T-helper 2 cell (primary cell): ENCODE data around the gene PLCB1.
"Not testable (repeated sequence)": the region's sequence is repeated elsewhere in the genome, so short reads cannot be mapped to it uniquely, and the experiment has no call there.

ENCODE experiments used
- DNase-seq, 5 experiments: peaks; one replicate each; pipeline versions ENCODE4 v3.0.0 to v3.0.0-alpha.2; 2012 to 2022

The PLCB1 gene

DNA sequence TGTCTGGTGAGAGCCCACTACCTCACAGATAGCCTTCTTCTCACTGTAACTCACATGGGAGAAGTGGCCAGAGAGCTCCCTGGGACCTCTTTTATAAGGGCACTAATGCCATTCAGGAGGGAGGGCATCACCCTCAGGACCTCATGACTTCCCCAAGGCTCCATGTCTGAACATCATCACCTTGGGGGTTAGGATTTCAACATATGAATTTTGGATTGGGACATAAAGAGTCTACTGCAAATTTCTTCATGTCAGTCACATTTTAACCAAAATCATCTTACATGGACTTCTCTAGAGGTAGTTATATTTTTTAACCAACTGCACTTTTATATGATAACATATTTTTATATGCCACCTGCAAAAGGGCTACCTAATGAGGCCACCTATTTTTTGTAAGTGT lies 324.7 kb downstream of the PLCB1 start:
- DNase-seq: no peak

DNA sequence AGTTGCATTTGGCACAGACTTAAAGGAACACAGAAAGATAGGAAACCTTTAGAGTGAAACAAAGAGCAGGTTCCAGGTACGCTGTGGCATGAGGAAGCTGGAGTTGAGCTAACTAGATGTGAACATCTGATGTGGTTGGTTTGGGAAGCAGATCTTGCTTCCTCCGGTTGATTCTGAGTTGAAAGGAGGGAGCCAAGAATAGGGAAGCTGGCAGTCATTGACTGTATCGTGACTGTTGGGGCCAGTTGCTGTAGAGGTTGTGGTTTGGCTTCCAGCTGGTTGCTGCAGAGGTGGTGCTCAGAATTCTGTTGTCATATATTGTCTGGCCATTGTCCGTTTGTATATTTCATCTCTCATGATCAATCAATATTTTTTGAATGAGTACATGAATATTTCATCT lies 325.9 kb downstream of the PLCB1 start:
- no peak for DNase-seq

GRCh38 chr20:8461186-8461585 lies 329.1 kb downstream of the PLCB1 start:
- DNase-seq: no peak

GRCh38 chr20:8464368-8464767 lies 332.3 kb downstream of the PLCB1 start:
- peak in 1 of 5 experiments; percentile 2 for DNase-seq

GRCh38 chr20:8466781-8467180 lies 334.7 kb downstream of the PLCB1 start:
- DNase-seq: not testable (repeated sequence)

DNA sequence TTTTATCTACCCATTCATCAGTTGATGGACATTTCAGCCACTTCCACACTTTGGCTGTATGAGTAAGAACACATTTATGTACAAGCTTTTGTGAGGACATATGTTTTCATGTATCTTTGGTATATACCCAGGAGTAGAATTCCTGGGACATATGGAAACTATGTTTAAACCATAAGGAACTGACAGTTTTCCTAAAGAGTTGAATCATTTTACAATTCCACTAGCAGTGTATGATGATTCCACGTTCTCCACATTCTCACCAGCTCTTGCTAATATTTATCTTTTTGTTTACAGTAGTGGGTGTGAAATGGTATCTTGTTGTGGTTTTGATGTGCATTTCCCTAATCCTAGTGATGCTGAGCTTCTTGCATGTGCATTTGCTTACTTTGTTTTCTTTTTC lies 338.1 kb downstream of the PLCB1 start:
- no peak for DNase-seq

DNA sequence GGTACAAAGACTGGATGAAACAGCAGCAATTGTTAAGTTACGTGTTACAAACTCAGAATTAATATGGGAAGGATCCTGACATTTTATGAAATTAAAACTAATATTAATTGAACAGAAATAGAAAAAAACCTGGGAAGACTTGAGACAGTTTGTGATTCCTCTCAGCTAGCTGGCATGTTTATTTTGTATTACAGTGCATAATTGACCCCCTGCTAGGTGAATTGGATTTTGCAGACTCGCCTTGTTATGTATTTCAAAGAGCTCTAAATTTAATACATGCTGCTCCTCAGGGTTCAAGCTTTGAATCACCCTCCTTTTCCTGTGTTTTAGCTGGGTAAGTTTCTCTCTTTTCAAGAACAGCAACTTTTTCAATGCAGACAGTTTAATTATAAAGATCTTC lies 339.4 kb downstream of the PLCB1 start:
- DNase-seq: no peak

DNA sequence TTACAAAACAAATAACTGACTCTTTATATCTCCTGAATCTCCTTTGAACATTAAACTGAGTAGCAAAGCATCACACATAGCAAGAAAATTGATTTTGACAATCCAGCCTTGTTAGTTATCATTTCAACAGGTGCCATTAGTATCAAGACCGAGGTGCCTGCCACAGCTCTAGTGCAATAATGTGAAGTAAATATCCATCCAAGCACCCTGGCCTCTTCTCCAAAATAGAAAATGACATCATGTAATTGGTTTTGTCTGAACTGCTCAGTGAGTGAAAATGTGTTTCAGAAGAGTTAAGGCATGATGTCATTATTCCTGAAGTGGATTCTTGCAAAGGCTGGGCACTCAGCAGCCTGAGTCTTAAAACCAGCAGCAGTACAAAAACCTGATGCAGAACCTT lies 341.4 kb downstream of the PLCB1 start:
- no peak for DNase-seq

DNA sequence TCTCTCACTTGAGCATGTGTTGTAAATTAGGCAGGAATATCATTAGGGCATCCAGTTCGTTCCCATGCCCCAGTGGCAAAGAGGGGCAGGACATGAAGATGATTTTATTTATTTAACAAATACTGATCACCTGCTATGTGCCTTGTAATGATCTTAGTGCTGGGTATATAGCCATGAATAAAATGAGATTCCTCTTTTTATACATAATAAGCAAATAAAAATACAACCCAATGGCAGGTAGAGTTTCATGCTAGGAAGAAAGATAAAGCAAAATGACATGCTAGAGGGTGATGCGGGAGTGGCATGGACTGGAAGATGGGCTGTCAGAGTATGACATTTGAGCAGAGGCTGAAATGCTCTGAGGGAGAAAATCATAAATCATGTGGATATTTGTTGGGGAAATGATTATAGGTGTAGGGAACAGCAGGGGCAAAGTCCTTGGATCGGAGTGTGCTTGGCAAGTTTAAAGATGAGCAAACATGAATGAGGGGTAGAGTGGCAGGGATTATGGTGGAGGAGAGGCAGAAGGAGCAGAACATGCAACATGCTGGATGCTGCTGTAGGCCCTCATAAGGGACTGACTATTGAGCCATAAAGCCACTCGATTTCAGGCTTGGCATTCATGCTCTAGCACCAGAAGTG lies 342.1 kb downstream of the PLCB1 start:
- no peak for DNase-seq

GRCh38 chr20:8476021-8476420 lies 344.0 kb downstream of the PLCB1 start:
- no peak for DNase-seq

DNA sequence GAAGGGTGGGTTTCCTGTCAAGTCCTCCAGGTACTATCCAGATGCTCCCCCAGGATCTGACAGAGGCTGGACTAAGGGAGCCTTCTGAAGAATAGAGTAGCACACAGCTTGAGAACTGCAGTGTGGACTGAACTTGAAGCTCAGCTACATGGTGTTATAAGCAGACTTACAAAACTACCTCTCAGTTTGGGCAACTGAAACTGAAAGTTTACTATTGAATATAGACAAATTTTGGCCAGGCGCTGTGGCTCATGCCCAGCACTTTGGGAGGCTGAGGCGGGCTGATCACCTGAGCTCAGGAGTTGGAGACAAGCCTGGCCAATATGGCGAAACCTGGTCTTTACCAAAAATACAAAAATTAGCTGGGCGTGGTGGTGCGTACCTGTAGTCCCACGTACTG lies 348.5 kb downstream of the PLCB1 start:
- DNase-seq: no peak

- DNase-seq: no peak
These were observed 355.6 kb downstream of the PLCB1 start for GRCh38 chr20:8487696-8488095.

- DNase-seq: no peak
These were observed 357.2 kb downstream of the PLCB1 start for GRCh38 chr20:8489094-8489883.

DNA sequence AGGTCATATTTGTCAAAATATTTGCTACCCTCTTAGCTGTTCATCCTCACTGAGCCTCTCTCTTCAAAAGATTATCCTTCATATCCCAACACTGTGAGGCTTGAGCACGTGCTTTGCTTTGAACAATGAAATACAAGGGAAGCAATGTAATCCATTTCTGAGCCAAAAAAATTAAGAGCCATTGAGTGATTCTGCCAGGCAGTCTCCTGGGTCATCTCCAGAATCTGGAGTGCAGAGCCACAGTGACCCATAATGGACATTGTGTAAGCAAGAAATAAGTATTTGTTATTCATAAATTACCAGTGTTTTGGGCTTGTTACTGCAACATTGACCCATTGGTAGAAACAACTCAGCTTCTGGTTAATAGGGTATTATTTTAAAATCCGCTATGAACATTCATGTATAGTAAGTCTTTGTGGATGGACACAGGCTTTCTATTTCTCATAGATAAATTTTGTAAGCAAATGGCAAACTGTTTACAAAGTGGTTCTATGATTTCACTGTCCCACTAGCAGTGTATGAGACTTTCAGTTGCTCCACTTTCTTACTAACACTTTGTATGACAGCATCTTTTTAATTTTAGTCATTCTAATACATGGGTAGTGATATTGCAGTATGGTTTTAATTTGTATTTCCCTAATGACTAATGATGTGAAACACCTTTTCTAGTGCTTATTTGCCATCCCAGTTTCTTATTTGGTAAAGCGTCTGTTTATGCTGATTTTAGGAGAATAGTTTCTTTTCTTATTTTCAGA lies 358.2 kb downstream of the PLCB1 start:
- no peak for DNase-seq

DNA sequence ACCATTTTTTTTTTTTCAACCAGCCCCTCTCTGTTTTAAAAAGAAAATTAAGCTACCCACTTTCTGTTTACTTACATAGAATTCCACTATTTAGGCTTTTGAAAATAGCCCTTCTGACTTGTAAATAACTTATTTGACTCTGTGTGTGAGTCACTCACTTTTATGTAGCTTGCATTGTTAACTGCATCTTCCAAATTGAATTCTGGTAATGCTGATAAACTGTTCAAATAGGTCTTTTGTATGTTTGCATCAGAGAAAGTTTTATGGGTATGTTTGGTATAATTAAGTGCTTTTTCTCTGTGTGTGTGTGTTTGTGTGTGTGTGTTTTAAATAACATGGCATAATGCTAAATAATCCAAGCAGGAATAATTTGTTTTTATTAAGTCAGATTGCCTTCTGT lies 360.1 kb downstream of the PLCB1 start:
- no peak for DNase-seq

GRCh38 chr20:8498571-8498970 lies 366.5 kb downstream of the PLCB1 start:
- no peak for DNase-seq

DNA sequence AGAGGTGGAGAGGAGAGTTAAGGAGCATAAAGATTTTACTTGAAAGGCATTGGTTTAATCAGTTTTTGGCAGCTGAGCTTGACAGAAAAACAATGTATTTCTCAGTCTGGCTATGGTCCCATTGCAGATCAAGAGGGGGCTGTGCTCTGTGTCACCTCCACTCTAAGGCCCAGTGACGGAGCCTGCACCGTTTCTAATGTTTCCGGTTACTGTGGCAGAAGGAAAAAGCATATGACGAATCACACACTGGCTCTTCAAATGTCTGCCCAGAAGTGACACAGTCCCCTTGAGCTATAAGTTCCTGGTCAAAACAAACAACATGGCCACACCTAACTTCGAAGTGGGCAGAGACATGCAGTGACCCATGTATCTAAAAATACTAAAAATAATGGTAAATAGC lies 372.0 kb downstream of the PLCB1 start:
- no peak for DNase-seq

- DNase-seq: no peak
These were observed 373.6 kb downstream of the PLCB1 start for GRCh38 chr20:8505476-8506200.

DNA sequence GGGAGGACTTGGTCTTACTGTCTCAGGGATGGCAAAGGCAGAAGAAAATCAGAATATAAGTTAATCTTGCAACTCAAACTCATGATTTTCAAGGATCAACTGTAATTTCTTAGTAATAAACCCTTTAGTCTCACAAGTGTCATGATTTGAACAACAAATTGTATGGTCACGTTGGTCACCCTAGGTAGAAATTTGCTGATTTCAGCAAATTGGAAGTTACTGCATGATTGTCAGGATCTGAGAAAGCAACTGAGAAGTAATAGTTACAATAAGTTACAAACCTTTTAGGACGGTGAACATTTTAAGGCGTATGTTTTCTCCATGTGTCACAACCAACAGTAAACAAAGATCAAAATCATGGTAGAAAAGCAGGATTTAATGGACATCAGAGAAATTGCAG lies 375.2 kb downstream of the PLCB1 start:
- no peak for DNase-seq

DNA sequence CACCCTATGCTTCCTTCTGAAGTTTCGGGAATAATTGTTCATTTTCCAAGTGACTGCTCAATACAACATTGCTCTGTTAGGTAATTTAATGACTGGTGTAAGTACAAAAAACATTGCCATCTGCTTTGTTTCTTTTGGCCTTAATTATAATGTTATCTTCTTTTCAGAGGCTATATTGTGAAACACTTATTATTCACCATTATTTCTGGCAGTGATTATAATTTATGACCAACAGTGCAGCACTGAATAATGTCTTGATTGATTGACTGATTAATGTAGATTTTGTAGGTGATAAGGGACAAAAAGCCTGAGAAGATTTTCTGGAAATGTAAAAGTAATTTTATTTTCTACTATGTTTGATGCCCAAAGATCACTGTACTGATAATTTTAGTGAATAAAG lies 377.7 kb downstream of the PLCB1 start:
- DNase-seq: no peak

DNA sequence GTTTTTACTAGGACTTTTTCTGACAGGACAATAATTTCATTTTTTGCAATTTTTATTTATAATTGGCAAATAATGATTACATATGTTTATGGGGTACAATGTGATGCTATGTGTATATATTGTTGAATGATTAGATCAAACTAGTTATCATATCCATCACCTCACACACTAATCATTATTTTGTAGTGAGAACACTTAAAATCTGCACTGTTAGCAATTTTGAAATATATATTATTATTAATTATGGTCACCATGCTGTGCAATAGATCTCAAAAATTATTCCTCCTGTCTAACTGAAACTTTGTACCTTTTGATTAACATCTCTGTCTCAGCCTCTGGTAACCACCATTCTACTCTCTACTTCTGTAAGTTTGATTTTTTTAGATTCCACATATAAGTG lies 378.7 kb downstream of the PLCB1 start:
- no peak for DNase-seq

DNA sequence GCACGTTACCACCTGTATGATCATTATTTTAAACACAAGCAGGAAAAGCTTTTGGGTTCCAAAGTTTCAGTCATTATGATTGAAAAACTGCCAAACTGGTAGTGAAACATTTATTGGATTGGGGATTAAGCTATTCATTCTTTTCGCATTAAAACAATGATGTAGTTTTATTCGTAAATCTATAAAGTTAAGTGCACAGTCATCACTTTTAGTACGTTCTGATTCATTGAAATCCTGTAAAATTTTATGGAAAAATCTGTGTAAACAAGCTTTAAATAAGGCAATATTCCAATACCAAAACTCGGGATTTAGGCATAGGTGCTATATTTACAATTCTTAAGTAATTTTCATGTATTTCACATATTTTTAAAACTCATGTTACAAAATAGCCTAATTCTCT lies 379.9 kb downstream of the PLCB1 start:
- no peak for DNase-seq

GRCh38 chr20:8515810-8516435 lies 383.9 kb downstream of the PLCB1 start:
- DNase-seq: no peak
